PC-3 (cell line): ENCODE results near the gene BPHL. TPM values are rescaled to one million over a fixed set of nuclear protein-coding genes. Genes with fewer than 3 reads are reported as not detected.
"Not testable (repeated sequence)": the region's sequence is repeated elsewhere in the genome, so short reads cannot be mapped to it uniquely, and the experiment has no call there.

Experiments used
- ATAC-seq: fragments of 200-7000 bp; cut with Tn5 transposase; 2 replicates; pipeline ENCODE4 v1.9.1; 2020; ENCODE audit warnings: mild to moderate bottlenecking, moderate library complexity
- BruUV-seq: library from RNA; stranded (reverse); fragments of 400-500 nt; replicated peaks from 2 replicates; lab custom pipeline; 2021; lab: Mats Ljungman, UMichigan
- CTCF ChIA-PET: fragments of 300-600 bp; sonication (Branson Sonifier 250); formaldehyde crosslinking; loops from one replicate; lab custom pipeline; 2022; ENCODE audit warnings: antibody characterized with exemption; lab: Charles Lee
- POLR2A ChIA-PET: fragments of 300-600 bp; sonication (Branson Sonifier 250); formaldehyde crosslinking; loops from one replicate; lab custom pipeline; 2022; ENCODE audit warnings: antibody characterized with exemption; ENCODE audit not compliant: unreplicated experiment; lab: Charles Lee
- DNase-seq: peaks from one replicate; pipeline ENCODE4 v3.0.0-alpha.2; 2015
- H2AFZ ChIP-seq: fragments of 300-600 bp; sonication (generic); 2 replicates; pipeline ENCODE4 v1.6.0; 2016; ENCODE audit warnings: antibody characterized with exemption, low read length
- H3F3A ChIP-seq: fragments of 300-600 bp; sonication (generic); one replicate; pipeline ENCODE4 v1.6.0; 2017; ENCODE audit warnings: antibody characterized with exemption, low read length, control low read depth, mild to moderate bottlenecking; ENCODE audit not compliant: unreplicated experiment
- H3K27ac ChIP-seq: fragments of 300-600 bp; sonication (generic); 2 replicates; pipeline ENCODE4 v1.5.1; 2016; ENCODE audit warnings: mild to moderate bottlenecking, low read length
- H3K27me3 ChIP-seq: fragments of 300-600 bp; sonication (generic); 2 replicates; pipeline ENCODE4 v1.6.1; 2016; ENCODE audit warnings: low read length, mixed read lengths
- H3K36me3 ChIP-seq: fragments of 300-600 bp; sonication (generic); 2 replicates; pipeline ENCODE4 v1.6.1; 2016; ENCODE audit warnings: low read depth, mixed run types, low read length, mixed read lengths
- H3K4me1 ChIP-seq: fragments of 300-600 bp; sonication (generic); 2 replicates; pipeline ENCODE4 v1.5.1; 2016; ENCODE audit warnings: low read length; ENCODE audit not compliant: insufficient read depth
- H3K4me2 ChIP-seq: fragments of 300-600 bp; sonication (generic); 2 replicates; pipeline ENCODE4 v1.6.0; 2016; ENCODE audit warnings: low read length
- H3K4me3 ChIP-seq: fragments of 300-600 bp; sonication (generic); 2 replicates; pipeline ENCODE4 v1.5.1; 2016; ENCODE audit warnings: mild to moderate bottlenecking, low read length, mixed read lengths
- H3K79me2 ChIP-seq: fragments of 300-600 bp; sonication (generic); 2 replicates; pipeline ENCODE4 v1.6.1; 2017; ENCODE audit warnings: low read length, mixed read lengths
- H3K9ac ChIP-seq: fragments of 300-600 bp; sonication (generic); 2 replicates; pipeline ENCODE4 v1.6.0; 2016; ENCODE audit warnings: mild to moderate bottlenecking, low read length
- H3K9me2 ChIP-seq: fragments of 300-600 bp; sonication (generic); replicated peaks from 2 replicates; pipeline ENCODE4 v1.6.1; 2016; ENCODE audit warnings: mixed run types, low read length, mixed read lengths
- H3K9me3 ChIP-seq: fragments of 300-600 bp; sonication (generic); 2 replicates; pipeline ENCODE4 v1.6.1; 2016; ENCODE audit warnings: low read length, mixed read lengths
- H4K20me1 ChIP-seq: fragments of 300-600 bp; sonication (generic); 2 replicates; pipeline ENCODE4 v1.6.1; 2016; ENCODE audit warnings: low read length, mixed read lengths
- EZH2 ChIP-seq: fragments of 300-600 bp; sonication (generic); IDR thresholded peaks from one replicate; pipeline ENCODE4 v1.6.1; 2017; ENCODE audit warnings: antibody characterized with exemption, mild to moderate bottlenecking, low read length; ENCODE audit not compliant: unreplicated experiment
- EZH2phosphoT487 ChIP-seq: fragments of 300-600 bp; sonication (generic); IDR thresholded peaks from 2 replicates; pipeline ENCODE4 v1.6.1; 2018; ENCODE audit warnings: mild to moderate bottlenecking, antibody characterized with exemption, low read length, borderline replicate concordance
- intact Hi-C: fragments of 100-400 bp; cut with micrococcal nuclease; formaldehyde crosslinking; loops from 2 replicates; pipeline ENCODE4 v1.9.0; 2023
- total RNA-seq: library from RNA; depleted of rRNA; stranded (reverse); fragments of >200 nt; gene quantifications from 2 replicates; pipeline ENCODE4 v1.2.3, GENCODE V29; 2014
- TF ChIP-seq, protein P1 (sequence below): fragments of 300-600 bp; sonication (generic); conservative IDR thresholded peaks from 2 replicates; pipeline ENCODE4 v1.5.1; 2017; ENCODE audit warnings: antibody characterized with exemption, low read depth, mild to moderate bottlenecking, low read length

Gene BPHL
- total RNA-seq, 1 experiment from 2014 or later, result 15.8 TPM

DNA sequence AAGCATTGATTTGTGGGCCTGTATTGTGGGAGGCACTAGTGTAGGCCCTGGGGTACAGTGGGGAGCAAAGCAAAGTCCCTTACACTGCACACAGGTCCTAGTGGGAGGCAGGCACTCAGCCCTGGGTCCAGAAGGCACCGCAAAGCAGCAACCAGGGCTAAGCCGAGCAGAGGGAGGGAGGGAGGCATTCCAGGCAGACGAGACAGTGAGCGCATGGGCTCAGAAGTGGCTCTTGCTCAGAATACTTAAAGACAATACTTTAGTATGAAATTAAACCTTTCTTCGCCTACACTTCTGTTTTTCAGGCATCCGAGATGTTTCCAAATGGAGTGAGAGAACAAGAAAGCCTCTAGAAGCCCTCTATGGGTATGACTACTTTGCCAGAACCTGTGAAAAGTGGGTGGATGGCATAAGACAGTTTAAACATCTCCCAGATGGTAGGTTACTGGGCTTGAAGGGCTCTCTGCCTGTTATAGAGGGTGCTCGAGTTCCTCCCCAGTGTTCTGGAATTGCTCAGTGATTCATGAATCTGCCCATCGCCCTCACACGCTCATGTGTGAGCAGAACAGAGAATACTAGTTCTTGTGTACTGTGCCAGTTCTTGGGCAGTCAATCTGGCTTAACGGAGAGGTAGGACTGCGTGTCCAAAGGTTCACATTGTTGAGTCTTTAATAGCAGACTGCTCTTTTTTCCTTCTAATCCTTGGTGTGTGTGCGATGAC lies 18.7 kb downstream of the BPHL start:
- no peaks in the 10 kb centered on the region for H3K9me3 ChIP-seq
- no peak overlapping the region for H2AFZ ChIP-seq
- DNase-seq, result no peak
- BruUV-seq, result no TSS peak
- H3F3A ChIP-seq, result no peaks in the 10 kb centered on the region
- no peak overlapping the region for H3K4me3 ChIP-seq
- no peak overlapping the region for H3K27ac ChIP-seq
- ChIA-PET CTCF (no interaction called here), POLR2A (no interaction called here)
- peaks cover 3% of the 10 kb centered on the region for H3K36me3 ChIP-seq
- H3K27me3 ChIP-seq, result no peaks in the 10 kb centered on the region
- H3K79me2 ChIP-seq, result no peaks in the 10 kb centered on the region
- intact Hi-C loops, result no loop called here
- no peaks in the 10 kb centered on the region for H3K9me2 ChIP-seq
- no peak for ATAC-seq
- H4K20me1 ChIP-seq, result no peaks in the 10 kb centered on the region
- H3K9ac ChIP-seq, result no peak overlapping the region
- TF ChIP-seq EZH2, result no peak
- TF ChIP-seq, protein P1, sequence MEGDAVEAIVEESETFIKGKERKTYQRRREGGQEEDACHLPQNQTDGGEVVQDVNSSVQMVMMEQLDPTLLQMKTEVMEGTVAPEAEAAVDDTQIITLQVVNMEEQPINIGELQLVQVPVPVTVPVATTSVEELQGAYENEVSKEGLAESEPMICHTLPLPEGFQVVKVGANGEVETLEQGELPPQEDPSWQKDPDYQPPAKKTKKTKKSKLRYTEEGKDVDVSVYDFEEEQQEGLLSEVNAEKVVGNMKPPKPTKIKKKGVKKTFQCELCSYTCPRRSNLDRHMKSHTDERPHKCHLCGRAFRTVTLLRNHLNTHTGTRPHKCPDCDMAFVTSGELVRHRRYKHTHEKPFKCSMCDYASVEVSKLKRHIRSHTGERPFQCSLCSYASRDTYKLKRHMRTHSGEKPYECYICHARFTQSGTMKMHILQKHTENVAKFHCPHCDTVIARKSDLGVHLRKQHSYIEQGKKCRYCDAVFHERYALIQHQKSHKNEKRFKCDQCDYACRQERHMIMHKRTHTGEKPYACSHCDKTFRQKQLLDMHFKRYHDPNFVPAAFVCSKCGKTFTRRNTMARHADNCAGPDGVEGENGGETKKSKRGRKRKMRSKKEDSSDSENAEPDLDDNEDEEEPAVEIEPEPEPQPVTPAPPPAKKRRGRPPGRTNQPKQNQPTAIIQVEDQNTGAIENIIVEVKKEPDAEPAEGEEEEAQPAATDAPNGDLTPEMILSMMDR, result no peak
- TF ChIP-seq EZH2phosphoT487, result no peak
- H3K4me2 ChIP-seq, result no peak overlapping the region
- H3K4me1 ChIP-seq, result peaks cover 21% of the 10 kb centered on the region

DNA sequence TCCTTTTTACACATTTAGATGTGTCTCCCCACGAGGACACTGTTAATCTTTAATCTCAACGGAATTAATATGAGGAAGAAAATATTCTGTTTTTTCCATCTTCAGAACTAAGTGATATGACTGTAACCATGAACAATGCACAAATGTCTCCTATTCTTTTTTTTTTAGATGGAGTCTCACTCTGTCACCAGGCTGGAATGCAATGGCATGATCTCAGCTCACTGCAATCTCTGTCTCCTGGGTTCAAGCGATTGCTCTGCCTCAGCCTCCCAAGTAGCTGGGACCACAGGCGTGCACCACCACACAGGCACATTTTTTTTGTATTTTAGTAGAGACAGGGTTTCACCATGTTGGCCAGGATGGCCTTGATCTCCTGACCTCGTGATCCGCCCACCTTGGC lies 19.4 kb downstream of the BPHL start:
- H3K4me2 ChIP-seq, H3K9ac ChIP-seq, H4K20me1 ChIP-seq, CTCF ChIA-PET, H3K4me3 ChIP-seq, DNase-seq, H3F3A ChIP-seq, H3K27me3 ChIP-seq, intact Hi-C loops, ATAC-seq, BruUV-seq, H3K36me3 ChIP-seq, H3K9me3 ChIP-seq, H3K27ac ChIP-seq, H3K79me2 ChIP-seq, H2AFZ ChIP-seq, H3K9me2 ChIP-seq: not testable (repeated sequence)
- peaks cover 21% of the 10 kb centered on the region for H3K4me1 ChIP-seq
- POLR2A ChIA-PET, result interaction anchor here (0.9 kb wide), 1 partner anchor 19 kb away, joined by 7 read pairs; the partner anchor contains the start of gene TUBB2A

DNA sequence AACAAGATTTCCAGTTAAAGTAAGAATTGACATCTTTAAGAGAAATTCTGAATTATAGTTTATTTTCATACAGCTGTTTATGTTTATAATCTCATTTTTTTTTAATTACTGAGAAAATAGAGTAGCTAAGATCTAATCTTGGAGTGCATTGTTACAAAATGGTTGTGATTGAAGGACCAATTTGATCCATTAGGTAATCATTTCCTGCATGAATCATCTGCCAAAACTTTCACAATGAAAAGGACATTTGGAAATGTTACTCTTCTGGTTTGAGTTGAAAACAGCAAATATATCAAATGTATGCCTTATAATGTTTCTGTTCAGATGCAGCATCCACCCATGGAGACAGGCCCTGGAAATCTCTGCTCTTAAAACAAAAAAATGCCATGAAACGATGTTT lies 19.8 kb downstream of the BPHL start:
- POLR2A ChIA-PET, result interaction anchor here (0.9 kb wide), 1 partner anchor 19 kb away, joined by 7 read pairs; the partner anchor contains the start of gene TUBB2A
- Histone ChIP-seq H3K27ac (no peak overlapping the region), H3K4me1 (peaks cover 21% of the 10 kb centered on the region), H4K20me1 (no peaks in the 10 kb centered on the region), H3K9me2 (no peaks in the 10 kb centered on the region), H3K9ac (no peak overlapping the region), H3K4me2 (0 out of 2 replicates have a peak overlapping the region, but pooled peaks have one; percentile 11), H3K27me3 (no peaks in the 10 kb centered on the region), H3F3A (no peaks in the 10 kb centered on the region), H3K36me3 (peaks cover 3% of the 10 kb centered on the region), H3K4me3 (no peak overlapping the region), H2AFZ (no peak overlapping the region), H3K9me3 (no peaks in the 10 kb centered on the region), H3K79me2 (no peaks in the 10 kb centered on the region)
- CTCF ChIA-PET, result no interaction called here
- no peak for ATAC-seq
- intact Hi-C loops, result no loop called here
- TF ChIP-seq EZH2 (no peak), EZH2phosphoT487 (no peak)
- TF ChIP-seq, protein P1, result no peak
- peak; percentile 38 for DNase-seq
- no TSS peak for BruUV-seq
